Body of pancreas (tissue), 4 donors: ENCODE measurements around the gene DLX5. TPM values are rescaled to one million over a fixed set of nuclear protein-coding genes. Genes with fewer than 3 reads are reported as not detected.

Experiments used
- ATAC-seq: fragments of 150-250 bp; one replicate; pipeline ENCODE4 v1.9.1; 2016
- DNase-seq, 4 donors: peaks; one replicate each; pipeline ENCODE4 v3.0.0-alpha.2; 2019
- H3K27ac ChIP-seq, 4 donors: fragments of 200-600 bp; sonication (generic); 1 replicate in 3 of 4; 2 replicates in 1 of 4; pipeline versions ENCODE4 v1.5.1 to v1.6.1; 2016 to 2019; ENCODE audit warnings: mild to moderate bottlenecking in 1 of 4, mixed read lengths in 1 of 4, moderate library complexity in 1 of 4
- H3K27me3 ChIP-seq, 2 donors: fragments of 200-600 bp; sonication (generic); one replicate each; pipeline ENCODE4 v1.6.0; 2016; ENCODE audit warnings: mild to moderate bottlenecking in 1 of 2
- H3K36me3 ChIP-seq, 2 donors: fragments of 200-600 bp; sonication (generic); replicated peaks in 1 of 2; 2 replicates each; pipeline ENCODE4 v1.5.1; 2016; ENCODE audit warnings: low read depth in 2 of 2; ENCODE audit not compliant: insufficient read depth in 1 of 2
- H3K4me1 ChIP-seq: fragments of 200-600 bp; sonication (generic); one replicate; pipeline ENCODE4 v1.6.0; 2016
- H3K4me3 ChIP-seq, 2 donors: fragments of 200-600 bp; sonication (generic); 1 replicate in 1 of 2; 2 replicates in 1 of 2; pipeline ENCODE4 v1.5.1; 2016 to 2019
- H3K9me3 ChIP-seq, 3 donors: fragments of 200-600 bp; sonication (generic); 1 replicate in 2 of 3; 2 replicates in 1 of 3; pipeline ENCODE4 v1.5.1; 2016
- POLR2A ChIP-seq, 3 donors: fragments of 450-650 bp; IDR thresholded peaks; one replicate each; pipeline ENCODE4 v1.6.1; 2016; ENCODE audit warnings: antibody characterized with exemption in 3 of 3, mild to moderate bottlenecking in 2 of 3
- WGBS, 2 donors: methylation state at CpG; one replicate each; pipeline ENCODE4 v1.1.5; 2017; 5-methylcytosine and 5-hydroxymethylcytosine counted together
- intact Hi-C: fragments of 100-400 bp; cut with DNase I; formaldehyde crosslinking; loops from one replicate; pipeline ENCODE4 v1.15.1; 2023
- total RNA-seq, 2 donors: library from RNA; depleted of rRNA; stranded (reverse); fragments of >200 nt; gene quantifications; one replicate each; pipeline ENCODE4 v1.1.0, GENCODE V29; 2016
- TF ChIP-seq, protein P1 (sequence below), 7 experiments: fragments of 450-650 bp in 4 of 7; fragments of 200-600 bp in 3 of 7; sonication (generic) in 3 of 7; IDR thresholded peaks; one replicate each; pipeline ENCODE4 v1.5.1; 2016 to 2019; ENCODE audit warnings: antibody characterized with exemption in 7 of 7

DLX5 gene
- total RNA-seq, 2 donors from 2014 or later = not detected

DNA sequence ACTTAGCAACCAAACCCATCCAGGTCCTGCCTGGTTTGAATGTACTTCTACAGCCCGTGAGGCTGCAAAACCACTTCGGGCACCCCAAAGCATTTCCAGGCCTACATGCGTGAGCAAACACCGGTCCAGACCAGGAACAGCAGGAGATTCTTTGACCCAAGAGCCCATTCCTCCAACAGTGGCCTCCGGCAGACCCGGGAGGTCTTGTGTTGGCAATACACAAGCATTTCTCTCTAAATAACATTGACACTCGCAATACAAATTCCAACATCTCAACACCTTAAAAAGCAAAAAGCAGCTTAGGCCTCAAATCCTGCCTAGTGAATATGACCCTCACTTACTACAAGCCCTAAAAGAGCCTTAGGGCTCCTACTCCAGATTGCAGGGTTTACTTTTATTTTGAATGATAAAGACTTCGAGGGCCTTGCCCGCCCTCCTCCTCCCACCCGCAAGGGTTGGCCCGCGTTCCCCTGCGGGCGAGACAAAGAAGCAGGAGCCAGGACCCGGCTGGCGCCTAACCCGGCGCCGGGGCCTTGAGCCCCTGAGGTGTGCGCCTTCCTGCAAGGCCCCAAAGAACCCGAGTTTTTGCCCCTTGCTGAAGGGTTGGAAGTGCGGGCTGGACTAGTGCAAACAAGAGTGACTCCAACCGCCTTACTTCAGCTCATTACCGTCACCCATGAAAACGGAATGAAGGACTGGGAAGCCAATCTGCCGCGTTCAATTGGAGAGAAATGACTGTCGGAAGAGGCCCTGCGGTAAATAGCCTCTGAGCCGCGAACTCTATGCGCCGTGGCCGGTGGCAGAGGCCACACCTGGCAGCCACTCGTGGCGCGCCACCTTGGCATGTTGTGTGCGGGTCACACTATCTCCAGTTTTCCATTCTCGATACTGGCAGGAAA, 22.7 kb downstream of the DLX5 start:
- H3K4me3 ChIP-seq = no peak overlapping the region
- no peak overlapping the region for H3K27ac ChIP-seq
- TF ChIP-seq POLR2A (IDR thresholded peaks at IDR 0.05) = no peak
- TF ChIP-seq, protein P1, sequence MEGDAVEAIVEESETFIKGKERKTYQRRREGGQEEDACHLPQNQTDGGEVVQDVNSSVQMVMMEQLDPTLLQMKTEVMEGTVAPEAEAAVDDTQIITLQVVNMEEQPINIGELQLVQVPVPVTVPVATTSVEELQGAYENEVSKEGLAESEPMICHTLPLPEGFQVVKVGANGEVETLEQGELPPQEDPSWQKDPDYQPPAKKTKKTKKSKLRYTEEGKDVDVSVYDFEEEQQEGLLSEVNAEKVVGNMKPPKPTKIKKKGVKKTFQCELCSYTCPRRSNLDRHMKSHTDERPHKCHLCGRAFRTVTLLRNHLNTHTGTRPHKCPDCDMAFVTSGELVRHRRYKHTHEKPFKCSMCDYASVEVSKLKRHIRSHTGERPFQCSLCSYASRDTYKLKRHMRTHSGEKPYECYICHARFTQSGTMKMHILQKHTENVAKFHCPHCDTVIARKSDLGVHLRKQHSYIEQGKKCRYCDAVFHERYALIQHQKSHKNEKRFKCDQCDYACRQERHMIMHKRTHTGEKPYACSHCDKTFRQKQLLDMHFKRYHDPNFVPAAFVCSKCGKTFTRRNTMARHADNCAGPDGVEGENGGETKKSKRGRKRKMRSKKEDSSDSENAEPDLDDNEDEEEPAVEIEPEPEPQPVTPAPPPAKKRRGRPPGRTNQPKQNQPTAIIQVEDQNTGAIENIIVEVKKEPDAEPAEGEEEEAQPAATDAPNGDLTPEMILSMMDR (IDR thresholded peaks at IDR 0.05) = no peak
- intact Hi-C loops = no loop called here
- DNase-seq (no peak), ATAC-seq (no peak)
- H3K27me3 ChIP-seq = peaks cover 0 to 62% of the 10 kb centered on the region in 2 donors
- WGBS, 2 donors = 27 to 36% methylated on average over 32 to 39 of the region's 39 CpGs
- peaks cover 15% of the 10 kb centered on the region for H3K4me1 ChIP-seq
- H3K36me3 ChIP-seq = no peaks in the 10 kb centered on the region
- no peaks in the 10 kb centered on the region for H3K9me3 ChIP-seq

DNA sequence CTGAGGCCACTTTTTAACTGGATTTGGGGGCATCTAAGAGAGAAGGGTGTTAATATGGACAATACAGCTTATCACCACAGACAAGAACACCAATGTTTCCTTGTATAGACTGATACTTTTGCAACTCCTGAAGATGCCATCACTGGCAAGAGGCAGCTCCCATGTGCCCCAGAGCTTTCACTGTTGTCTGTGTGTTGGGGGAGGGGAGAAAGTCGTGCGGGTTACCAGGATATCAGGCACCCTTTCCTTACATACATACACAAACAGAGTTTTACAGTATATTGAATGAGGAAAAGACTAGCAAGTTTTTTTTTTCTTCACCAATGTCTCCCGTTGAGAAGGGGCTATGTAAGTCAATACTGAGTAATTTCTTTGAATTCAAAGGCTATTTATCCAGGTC, 23.4 kb downstream of the DLX5 start:
- no peak overlapping the region for H3K27ac ChIP-seq
- DNase-seq (no peak), ATAC-seq (no peak)
- H3K4me1 ChIP-seq = peaks cover 10% of the 10 kb centered on the region
- WGBS, 2 donors = 11 to 13% methylated on average over 3 of the region's 3 CpGs
- H3K27me3 ChIP-seq = peaks cover 0 to 63% of the 10 kb centered on the region in 2 donors
- H3K36me3 ChIP-seq = no peaks in the 10 kb centered on the region
- no peak overlapping the region for H3K4me3 ChIP-seq
- H3K9me3 ChIP-seq = no peaks in the 10 kb centered on the region
- intact Hi-C loops = no loop called here
- no peak for TF ChIP-seq POLR2A (IDR thresholded peaks at IDR 0.05)
- TF ChIP-seq, protein P1 (IDR thresholded peaks at IDR 0.05) = no peak

DNA sequence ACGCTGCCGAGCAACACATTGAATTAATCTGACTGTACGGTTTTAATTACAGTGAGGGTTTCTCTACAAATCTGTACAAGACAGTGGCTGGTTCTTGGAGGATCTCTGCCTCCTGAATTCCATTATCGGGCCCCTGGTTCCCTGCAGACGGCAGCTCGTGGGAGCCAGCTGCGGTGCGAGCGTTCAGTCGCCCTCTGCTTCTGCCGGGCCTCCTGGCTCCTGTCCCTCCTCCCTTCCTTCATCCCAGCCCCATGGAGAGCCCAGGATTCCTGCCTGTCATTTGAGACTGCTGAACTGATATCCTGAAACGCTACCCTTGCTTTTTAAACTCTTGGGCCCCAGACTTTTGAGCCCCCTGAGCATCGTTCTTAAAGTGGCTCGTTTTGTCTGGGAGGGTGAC, 25.9 kb downstream of the DLX5 start:
- H3K36me3 ChIP-seq = no peaks in the 10 kb centered on the region
- H3K27ac ChIP-seq = no peak overlapping the region
- intact Hi-C loops = no loop called here
- H3K4me3 ChIP-seq = no peak overlapping the region
- WGBS, 2 donors = 0 to 1% methylated on average over 14 of the region's 14 CpGs
- ATAC-seq = no peak
- no peaks in the 10 kb centered on the region for H3K9me3 ChIP-seq
- DNase-seq = no peak
- no peaks in the 10 kb centered on the region for H3K4me1 ChIP-seq
- peaks cover 0 to 47% of the 10 kb centered on the region in 2 donors for H3K27me3 ChIP-seq
- no peak for TF ChIP-seq POLR2A (IDR thresholded peaks at IDR 0.05)
- TF ChIP-seq, protein P1 (IDR thresholded peaks at IDR 0.05) = no peak

DNA sequence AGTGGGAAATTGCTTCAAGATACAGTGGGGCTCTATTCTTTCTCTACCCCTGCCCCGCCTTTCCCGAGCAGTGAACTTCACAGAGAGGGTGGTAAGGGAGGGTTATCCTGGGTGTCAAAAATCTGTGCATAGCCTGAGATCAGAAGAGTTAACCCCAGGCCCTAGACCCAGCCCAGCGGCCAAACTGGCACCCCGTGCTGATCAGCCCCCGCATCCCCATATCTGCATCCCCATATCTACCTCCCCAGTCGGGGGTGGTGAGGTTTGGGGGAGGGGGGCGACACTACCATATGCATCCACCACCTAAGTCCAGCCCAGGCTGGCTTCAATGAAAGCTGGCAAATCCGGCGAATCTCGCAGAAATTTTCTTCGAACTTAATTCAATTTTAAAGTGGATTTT, 26.3 kb downstream of the DLX5 start:
- Histone ChIP-seq H3K4me1 (no peaks in the 10 kb centered on the region), H3K27me3 (peaks cover 0 to 47% of the 10 kb centered on the region in 2 donors), H3K36me3 (no peaks in the 10 kb centered on the region), H3K27ac (no peak overlapping the region), H3K4me3 (no peak overlapping the region), H3K9me3 (no peaks in the 10 kb centered on the region)
- DNase-seq (no peak), ATAC-seq (no peak)
- no peak for TF ChIP-seq POLR2A (IDR thresholded peaks at IDR 0.05)
- TF ChIP-seq, protein P1 (IDR thresholded peaks at IDR 0.05) = no peak
- intact Hi-C loops = no loop called here
- WGBS, 2 donors = 10 to 14% methylated on average over 10 to 11 of the region's 11 CpGs
